ENCODE data around the gene ACAD10.
"Not testable (repeated sequence)": the region's sequence is repeated elsewhere in the genome, so short reads cannot be mapped to it uniquely, and the experiment has no call there.

Gene ACAD10

DNA sequence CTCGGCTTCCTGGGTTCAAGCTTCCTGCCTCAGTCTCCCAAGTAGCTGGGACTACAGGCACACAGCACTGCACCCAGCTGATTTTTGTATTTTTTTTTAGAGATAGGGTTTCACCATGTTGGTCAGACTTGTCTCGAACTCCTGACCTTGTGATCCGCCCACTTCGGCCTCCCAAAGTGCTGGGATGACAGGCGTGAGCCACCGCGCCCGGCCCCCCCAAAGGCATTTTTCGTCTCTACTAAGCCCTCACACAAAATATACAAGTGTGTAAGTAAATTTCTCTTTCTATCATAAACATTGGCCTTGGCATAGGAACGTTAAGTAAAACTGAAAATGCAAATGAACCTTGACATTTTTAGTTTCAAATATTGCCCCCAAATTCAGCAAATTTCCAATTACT is 2.1 kb downstream of the ACAD10 start:
- no peak for DNase-seq

DNA sequence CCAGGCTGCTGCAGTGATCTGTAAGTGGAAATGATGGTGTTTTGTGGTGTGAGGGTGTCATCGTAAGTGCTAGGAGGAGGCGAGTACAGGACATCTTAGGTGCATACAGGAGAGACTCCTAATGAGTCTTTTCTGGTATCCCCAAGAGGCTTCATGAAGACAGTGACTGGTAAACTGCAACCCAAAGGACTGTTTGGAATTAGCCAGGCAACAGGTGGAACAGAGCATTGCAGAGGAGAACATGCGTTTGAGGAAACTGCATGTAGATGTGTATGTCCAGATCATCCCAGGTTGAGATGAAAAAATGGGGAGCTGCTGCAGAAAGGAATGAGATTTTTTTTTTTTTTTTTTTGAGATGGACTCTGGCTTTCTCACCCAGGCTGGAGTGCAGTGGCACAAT is 5.4 kb downstream of the ACAD10 start:
- no peak for DNase-seq

DNA sequence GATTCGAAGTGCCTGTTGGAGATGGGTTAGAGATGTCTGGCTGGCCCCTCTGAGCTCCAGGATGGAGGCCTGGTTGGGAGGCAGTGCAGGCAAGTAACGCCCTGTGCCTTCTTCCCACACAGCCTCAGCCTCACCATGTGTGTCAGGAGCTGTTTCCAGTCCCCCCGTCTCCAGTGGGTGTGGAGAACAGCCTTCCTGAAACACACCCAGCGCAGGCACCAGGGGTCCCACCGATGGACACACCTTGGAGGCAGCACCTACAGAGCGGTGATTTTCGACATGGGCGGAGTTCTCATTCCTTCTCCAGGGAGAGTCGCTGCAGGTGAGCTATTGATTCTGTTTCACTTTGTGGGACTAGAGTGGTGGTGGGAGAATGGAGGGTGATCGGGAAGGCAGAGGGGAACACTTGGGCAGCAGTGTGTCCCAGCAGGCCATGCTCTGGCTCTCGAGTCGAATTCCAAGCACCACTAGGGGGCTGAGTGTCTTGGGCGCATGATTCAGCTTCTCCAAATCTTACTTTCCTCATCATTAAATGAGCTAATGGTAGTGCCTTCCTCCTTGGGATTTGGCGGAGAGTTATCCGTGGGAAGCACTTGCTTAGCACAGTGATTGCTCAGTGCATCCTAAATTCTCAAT is 6.8 kb downstream of the ACAD10 start:
- DNase-seq, result no peak

DNA sequence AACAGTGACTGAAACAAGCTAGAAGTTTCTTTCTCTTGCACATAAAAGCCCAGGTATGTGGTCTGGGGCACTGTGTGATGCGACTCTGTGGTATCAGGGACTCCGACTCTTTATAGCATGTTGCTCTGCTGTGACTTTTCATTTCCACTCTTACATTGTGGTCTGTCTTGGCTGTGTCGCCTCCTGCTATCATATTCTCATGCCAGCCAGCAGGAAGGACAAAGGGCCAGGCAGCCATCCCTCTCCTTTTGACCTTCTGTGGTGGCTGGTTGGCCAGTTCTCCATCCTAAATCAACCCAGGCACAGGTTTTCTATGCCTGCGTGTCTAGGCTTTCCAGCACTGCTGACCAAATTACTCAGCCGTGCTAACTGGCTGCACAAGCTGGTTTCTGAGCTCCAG is 8.0 kb downstream of the ACAD10 start:
- no peak for DNase-seq

DNA sequence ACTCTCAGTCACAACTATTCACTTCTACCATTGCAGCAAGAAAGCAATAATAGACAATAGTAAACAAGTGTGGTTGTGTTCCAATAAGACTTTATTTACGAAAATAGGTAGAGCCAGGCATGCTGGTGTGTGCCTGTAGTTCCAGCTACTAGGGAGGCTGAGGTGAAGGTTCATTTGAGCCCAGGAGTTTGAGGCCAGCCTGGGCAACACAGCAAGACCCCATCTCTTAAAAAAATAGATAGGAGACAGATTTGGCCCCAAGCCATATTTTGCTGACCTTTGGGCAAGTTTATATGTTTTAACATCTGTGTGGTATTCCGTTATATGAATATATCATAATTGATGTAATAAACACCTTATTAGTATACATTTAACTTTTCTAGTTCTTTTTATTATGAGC is 14.1 kb downstream of the ACAD10 start:
- DNase-seq, result no peak

DNA sequence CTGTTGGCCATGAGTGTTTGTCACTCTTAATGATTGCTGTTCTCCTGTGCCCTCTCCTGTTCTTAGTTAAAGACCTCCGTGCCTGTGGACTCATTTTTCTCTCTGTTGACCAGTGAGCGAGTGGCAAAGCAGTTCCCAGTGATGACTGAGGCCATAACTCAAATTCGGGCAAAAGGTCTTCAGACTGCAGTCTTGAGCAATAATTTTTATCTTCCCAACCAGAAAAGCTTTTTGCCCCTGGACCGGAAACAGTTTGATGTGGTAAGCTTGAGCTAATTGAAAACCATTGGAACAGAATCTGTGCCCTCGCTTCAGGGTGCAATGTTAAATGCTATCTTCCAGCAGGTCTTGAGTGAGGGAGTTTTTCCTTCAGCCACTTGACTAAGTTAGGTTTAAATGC is 19.8 kb downstream of the ACAD10 start:
- no peak for DNase-seq

DNA sequence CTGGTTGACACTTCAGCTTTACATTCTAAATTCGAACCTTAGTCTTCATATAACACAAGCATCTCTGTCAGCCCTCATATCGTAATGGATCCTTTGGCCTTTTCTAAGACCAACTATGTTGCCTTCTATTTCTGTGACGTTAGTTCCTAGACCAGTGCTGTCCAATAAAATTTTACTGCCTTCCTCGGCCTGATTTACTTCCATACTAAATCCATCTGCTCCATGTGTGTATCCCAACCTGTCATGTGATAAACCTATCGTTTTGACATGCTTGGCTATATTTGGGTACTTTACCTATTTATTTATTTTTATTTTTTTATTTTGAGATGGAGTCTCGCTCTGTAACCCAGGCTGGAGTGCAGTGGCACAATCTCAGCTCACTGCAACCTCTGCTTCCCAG is 20.3 kb downstream of the ACAD10 start:
- no peak for DNase-seq

DNA sequence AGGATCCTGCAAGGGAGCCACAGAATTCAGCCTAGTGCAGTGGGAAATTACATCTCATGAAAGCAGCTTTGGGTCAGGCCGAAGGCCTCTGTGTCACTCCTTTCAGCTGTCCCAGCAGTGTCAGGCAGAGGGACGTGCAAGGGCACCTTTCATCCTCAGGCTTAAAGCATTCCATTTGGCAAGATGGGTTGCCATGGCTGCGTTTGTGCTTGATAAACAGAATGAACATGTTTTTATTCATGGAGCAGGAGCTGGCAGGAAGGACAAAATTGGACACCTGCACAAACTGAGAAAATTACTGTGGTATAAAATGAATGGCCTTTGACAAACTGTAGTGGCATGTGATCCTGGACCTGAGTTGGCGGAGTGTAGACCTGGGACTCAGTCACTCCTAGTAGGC is 29.4 kb downstream of the ACAD10 start:
- no peak for DNase-seq

DNA sequence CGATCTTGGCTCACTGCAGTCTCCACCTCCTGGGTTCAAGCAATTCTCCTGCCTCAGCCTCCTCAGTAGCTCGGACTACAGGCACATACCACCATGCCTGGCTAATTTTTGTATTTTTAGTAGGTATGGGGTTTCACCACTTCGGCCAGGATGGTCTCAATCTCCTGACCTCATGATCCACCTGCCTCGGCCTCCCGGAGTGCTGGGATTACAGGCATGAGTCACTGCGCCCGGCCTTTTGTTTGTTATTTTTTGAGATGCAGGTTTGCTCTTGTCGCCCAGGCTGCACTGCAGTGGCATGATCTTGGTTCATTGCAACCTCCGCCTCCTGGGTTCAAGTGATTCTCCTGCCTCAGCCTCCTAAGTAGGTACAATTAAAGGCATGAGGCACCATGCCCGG is 33.5 kb downstream of the ACAD10 start:
- DNase-seq, result not testable (repeated sequence)

DNA sequence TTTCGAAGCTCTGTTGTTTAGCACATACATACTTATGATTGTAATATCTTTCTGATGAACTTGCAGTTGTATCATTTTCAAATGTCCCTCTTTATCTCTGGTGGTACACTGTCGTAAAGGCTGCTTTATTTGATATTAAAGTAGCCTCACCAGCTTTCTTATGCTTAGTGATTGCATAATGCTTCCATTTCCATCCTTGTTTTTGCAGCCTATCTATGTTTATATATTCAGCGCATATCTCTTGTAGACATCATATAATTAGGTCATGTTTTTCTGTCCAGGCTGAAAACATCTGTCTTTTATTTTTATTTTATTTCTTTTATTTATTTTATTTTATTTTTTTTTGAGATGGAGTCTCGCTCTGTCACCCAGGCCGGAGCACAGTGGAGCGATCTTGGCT is 34.6 kb downstream of the ACAD10 start:
- no peak for DNase-seq

DNA sequence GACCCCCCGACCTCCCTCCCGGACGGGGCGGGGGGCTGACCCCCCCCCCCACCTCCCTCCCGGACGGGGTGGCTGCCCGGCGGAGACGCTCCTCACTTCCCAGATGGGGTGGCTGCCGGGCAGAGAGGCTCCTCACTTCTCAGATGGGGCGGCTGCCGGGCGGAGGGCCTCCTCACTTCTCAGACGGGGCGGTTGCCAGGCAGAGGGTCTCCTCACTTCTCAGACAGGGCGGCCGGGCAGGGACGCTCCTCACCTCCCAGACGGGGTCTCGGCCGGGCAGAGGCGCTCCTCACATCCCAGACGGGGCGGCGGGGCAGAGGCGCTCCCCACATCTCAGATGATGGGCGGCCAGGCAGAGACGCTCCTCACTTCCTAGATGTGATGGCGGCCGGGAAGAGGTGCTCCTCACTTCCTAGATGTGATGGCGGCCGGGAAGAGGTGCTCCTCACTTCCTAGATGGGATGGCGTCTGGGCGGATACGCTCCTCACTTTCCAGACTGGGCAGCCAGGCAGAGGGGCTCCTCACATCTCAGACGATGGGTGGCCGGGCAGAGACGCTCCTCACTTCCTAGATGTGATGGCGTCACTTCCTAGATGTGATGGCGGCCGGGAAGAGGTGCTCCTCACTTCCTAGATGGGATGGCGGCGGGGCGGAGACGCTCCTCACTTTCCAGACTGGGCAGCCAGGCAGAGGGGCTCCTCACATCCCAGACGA is 38.0 kb downstream of the ACAD10 start:
- not testable (repeated sequence) for DNase-seq

DNA sequence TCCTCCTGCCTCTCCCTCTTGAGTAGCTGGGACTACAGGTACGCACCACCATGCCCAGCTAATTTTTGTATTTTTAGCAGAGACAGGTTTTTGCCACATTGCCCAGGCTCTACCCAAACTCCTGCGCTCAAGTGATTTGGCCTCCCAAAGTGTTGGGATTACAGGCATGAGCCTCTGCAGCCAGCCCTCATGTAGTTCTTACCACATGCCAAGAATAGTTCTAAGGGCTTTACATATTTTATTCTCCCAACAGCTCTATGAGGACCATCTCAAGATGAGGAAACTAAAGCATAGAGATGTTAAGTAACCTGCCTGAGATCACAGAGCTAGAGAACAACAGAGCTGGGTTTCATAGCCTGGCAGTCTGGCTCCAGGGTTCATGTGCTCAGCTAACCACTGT is 42.9 kb downstream of the ACAD10 start:
- no peak for DNase-seq

DNA sequence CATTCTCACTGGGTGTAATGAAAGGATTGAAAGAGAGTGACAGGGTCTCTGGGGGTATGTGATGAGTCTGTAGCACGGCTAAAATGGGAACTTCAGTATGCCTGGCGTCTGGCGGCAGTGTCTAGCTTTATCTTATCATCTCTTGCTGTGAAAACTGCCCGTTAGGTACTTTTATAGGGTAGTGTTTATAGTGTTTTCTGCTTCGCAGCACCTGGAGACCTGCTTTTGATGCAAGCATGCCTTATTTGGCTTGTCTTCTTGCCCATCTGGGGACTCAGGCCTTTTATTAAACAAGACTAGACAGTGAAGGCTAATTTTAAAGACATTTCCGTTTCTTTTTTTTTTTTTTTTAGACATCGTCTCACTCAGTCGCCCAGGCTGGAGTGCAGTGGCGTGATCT is 44.6 kb downstream of the ACAD10 start:
- no peak for DNase-seq

DNA sequence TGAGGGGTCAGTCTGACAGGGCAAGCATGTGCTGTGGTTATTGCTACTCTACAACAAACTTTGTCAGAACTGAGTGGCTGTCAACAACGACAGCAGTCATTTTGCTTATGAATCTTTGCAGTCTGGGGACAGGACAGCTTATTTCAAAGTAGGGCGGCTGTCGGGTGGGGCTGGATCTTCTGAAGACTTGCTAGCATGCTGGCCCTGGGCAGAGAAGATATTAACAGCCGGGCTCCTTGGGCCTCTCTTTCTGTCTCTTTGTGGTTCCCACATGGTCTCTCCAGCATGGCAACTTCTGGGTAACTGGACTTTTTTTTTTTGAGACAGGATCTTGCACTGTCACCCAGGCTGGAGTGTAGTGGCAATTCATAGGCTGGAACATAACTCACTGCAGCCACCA is 46.9 kb downstream of the ACAD10 start:
- DNase-seq, result no peak

DNA sequence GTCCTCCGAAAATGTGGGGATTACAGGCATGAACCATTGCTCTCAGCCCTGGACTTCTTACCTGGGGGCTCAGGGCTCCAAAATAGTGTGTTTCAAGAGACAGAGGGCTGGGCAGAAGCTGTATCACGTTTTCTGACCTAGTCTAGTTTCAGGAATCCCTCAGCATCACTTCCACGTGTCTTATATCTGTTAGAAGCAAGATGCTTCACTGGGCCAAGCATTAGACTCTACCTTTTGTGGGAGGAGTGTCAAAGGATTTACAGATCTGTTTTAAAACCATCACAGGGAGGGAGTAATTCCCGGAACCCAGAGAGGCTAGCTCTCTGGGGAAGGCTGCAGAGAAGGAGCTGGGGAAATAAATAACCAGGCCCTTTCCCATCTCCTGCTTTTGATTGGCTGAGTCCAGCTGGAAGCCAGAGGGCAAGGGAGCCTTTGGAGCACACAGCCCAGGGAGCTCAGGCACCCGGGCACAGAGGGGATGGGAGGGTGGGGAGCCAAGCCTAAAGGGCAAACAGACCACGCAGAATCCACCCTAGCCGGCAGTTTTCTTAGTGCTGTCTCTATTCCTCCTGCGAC is 47.6 kb downstream of the ACAD10 start:
- no peak for DNase-seq

DNA sequence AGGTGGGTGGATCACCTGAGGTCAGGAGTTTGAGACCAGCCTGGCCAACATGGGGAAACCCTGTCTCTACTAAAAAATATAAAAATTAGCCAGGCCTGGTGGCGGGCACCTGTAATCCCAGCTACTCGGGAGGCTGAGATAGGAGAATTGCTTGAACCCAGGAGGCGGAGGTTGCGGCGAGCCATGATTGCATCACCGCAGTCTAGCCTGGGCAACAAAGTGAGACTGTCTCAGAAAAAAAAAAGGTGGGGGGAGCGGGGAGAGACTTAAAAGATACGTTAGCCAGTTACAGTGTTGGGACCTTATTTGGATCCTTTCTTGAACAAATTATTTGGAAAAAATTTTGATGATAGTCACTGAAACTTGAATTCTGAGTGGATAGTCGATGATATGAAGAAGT is 53.7 kb downstream of the ACAD10 start:
- DNase-seq, result not testable (repeated sequence)

DNA sequence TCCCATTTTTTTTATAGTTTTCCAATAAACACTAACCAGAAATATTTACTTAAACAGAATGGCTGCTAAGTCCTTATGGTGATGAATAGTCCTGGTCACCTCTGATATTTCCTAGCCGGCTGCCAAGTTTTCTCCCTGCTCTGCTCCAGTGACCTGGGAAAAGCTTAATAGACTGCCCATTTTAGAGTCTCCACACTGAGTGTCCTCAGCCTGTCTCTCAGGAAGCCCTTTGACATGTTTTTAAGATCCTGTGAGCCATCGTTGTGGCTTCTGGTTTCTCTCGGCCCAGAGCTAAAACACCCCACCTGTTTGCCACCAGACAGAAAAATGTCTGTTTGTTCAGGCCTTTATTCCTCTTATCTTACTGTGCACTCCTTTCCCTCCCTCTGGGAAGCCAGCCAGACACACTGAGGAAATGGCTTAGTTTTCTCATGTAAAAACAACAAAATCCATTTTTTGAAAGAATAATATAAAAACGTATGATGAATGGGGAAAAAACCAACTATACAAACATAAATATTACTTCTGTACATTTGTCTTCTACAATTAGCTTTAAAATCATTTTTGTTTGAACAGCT is 55.5 kb downstream of the ACAD10 start:
- DNase-seq, result no peak

DNA sequence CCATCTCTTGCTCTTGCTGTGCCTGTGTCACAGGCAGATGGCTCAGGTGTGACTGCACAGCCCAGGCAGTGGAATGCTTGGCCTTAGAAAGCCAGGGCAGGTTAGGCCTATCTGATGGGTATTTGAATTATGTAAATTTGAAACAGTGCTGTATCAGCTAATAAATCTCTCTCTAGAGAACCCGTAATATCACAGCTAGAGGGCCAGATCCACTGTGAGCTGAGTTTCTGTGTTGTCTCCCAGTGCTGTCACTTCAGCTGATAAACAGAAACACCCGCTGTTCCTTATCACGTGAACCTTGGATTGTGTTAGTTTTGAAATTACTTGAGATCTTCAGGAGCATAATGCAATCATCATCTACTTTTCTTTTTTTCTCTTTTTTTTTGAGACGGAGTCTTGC is 59.4 kb downstream of the ACAD10 start:
- DNase-seq, result no peak

DNA sequence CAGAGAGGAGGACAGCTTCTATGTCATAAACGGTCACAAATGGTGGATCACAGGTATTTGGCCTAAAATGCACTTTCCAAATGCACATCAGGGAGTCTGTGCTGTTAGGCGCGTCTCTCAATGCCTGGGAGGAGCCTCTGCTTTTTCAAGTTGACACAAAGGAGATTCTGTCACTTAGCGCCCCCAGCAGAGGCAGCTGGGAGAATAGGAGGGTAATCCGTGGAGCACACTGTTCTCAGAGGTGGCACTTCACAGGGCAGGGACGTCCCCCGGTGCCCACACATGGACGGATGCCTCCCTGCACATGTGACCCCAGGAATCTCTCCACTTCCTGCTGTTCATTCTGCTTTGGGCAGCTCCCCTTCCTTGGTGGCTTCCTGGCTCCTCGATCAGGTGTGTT is 61.5 kb downstream of the ACAD10 start:
- DNase-seq, result no peak

DNA sequence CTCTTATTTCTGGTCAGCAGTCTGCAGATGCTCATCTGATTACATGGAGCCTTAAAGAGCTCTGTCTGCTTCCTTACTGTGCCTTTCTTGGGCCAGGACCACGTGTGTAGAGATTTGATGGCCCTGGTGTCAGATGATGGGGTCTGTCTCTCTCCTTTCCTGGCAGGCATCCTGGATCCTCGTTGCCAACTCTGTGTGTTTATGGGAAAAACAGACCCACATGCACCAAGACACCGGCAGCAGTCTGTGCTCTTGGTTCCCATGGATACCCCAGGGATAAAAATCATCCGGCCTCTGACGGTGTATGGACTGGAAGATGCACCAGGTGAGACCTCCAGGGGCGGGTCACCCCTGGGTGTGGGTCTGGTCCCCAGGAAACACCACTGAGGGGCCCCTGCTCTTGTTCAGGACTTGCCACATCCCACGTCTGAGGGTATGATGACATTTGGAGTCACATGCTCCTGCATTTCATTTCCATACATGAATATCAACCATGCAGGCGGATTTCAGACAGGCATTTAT is 62.4 kb downstream of the ACAD10 start:
- peak; percentile 17 for DNase-seq

DNA sequence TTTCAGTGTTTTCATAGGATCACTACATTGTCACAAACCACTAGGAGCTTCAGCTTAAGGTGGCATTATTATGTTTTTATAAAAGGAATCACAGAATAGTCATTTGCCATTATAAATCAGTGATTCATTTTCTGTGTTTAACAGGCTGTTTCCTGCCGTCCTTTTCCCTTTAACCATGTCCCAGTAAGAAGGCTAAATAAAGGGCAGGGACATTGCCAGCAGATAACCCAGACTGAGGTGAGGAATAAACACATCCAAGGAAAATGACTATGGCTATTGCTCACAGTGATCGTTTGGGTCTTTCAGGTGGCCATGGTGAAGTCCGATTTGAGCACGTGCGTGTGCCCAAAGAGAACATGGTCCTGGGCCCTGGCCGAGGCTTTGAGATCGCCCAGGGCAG is 63.0 kb downstream of the ACAD10 start:
- no peak for DNase-seq

DNA sequence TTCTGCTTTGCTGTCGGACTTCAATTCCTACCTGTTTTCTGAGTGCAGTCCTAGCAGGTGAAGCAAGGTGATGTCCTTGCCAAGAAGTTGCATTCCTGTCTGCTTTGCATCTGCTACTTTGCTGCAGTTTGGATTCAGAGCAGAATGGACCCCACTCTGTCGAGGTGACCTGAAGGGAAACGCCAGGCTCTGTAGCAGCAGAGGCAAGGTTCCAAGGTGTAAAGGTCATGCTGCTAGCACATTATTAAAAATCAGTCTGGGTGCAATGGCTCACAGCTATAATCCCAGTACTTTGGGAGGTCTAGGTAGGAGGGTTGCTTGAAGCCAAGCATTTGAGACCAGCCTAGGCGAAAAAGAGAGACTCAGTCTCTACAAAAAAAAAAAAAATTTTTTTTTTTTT is 63.5 kb downstream of the ACAD10 start:
- no peak for DNase-seq

DNA sequence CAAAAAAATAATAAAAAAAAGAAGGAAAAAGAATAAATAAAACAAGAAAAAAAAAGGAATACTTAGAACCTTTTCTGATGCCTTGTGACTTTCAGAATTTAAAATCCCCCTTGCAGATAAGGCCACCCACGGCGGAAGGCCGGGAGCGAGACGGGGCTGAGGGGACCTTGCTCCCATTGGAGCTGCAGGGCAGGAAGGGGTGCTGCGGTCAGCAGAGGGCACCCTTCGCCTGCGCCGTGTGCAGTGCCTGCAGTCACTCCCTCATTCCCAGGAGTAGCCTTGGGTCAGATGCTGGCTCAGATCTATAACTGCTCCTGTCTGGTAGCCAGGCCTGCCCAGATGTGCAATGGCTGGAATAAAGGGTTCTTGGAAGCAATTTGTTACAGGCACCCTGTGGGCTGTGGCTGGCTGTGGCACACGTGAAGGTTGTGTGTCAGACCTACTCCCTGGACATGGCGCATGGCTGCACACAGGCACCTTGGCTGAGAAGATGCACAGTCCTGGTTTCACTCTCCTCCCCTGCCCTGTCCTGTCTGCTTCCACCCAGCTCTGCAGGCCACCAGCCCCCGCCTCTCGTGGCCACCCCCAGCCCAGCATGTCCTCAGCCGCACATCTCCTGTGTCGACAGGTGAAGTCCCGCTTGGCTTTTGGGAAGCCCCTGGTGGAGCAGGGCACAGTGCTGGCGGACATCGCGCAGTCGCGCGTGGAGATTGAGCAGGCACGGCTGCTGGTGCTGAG is 67.5 kb downstream of the ACAD10 start:
- no peak for DNase-seq
